GM12892 (cell line): ENCODE results near the gene FBXW8.

Experiments
- POLR2A ChIP-seq: IDR thresholded peaks from 2 replicates; pipeline ENCODE4 v1.6.1; 2011; ENCODE audit warnings: low read depth, low read length, control low read depth
- POLR2AphosphoS5 ChIP-seq: IDR thresholded peaks from 2 replicates; pipeline ENCODE4 v1.6.1; 2011; ENCODE audit warnings: low read depth, low read length, control low read depth

DNA sequence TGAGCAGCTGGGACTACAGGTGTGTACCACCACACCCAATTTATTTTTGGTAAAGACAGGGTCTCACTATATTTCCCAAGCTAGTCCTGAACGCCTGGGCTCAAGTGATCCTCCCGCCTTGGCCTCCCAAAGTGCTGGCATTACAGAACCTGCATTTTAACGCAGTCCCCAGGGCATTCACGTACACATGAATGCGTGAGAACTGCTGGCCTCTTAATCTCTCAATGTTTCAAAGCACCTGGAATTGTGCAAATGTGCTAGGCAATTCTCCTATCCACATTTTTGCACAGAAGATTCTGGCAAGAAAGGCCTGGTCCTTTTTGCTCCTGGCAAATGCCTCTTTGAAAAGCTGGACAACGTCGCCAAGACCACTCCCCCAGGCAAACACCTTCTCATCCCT lies 153.3 kb downstream of the FBXW8 start:
- no peak for TF ChIP-seq POLR2A
- no peak for TF ChIP-seq POLR2AphosphoS5
